Muscle of back (tissue), 13 donors: ENCODE data around the gene FGD5. TPM values are rescaled to one million over a fixed set of nuclear protein-coding genes. Genes with fewer than 3 reads are reported as not detected.

Experiments used
- DNase-seq, 3 donors: peaks; one replicate each; pipeline versions ENCODE4 v3.0.0 to v3.0.0-alpha.2; 2013
- long read RNA-seq, 9 donors: transcript quantifications; one replicate each; lab custom pipeline, GENCODE V29; 2026
- polyA plus RNA-seq, 10 donors: library from polyadenylated mRNA; unstranded; fragments of 120-200 nt; gene quantifications; one replicate each; pipeline ENCODE4 v1.2.1, GENCODE V29; 2013; ENCODE audit not compliant: insufficient read length in 10 of 10

FGD5 gene
- 10 to 100 TPM; 17.2 to 28.6 (median 20.1) TPM for polyA plus RNA-seq
- long read RNA-seq, donor 1, full-length matches to known transcripts, result 6 of 15 reads
- long read RNA-seq, donor 1, partial matches to known transcripts, result 9 of 15 reads
- long read RNA-seq, donor 1, other reads (novel, unspliced or antisense), result 0 of 15 reads
- long read RNA-seq, donor 2, partial matches to known transcripts, result 0 of 3 reads
- long read RNA-seq, donor 2, other reads (novel, unspliced or antisense), result 0 of 3 reads
- long read RNA-seq, donor 3, result 0 reads
- long read RNA-seq, donor 4, full-length matches to known transcripts, result 5 of 5 reads
- long read RNA-seq, donor 4, partial matches to known transcripts, result 0 of 5 reads
- long read RNA-seq, donor 4, other reads (novel, unspliced or antisense), result 0 of 5 reads
- long read RNA-seq, donor 5, full-length matches to known transcripts, result 9 of 106 reads
- long read RNA-seq, donor 5, partial matches to known transcripts, result 36 of 106 reads
- long read RNA-seq, donor 5, other reads (novel, unspliced or antisense), result 61 of 106 reads
- long read RNA-seq, donor 6, partial matches to known transcripts, result 218 of 223 reads
- long read RNA-seq, donor 6, other reads (novel, unspliced or antisense), result 0 of 223 reads
- long read RNA-seq, donor 7, full-length matches to known transcripts, result 3 of 3 reads
- long read RNA-seq, donor 7, partial matches to known transcripts, result 0 of 3 reads
- long read RNA-seq, donor 7, other reads (novel, unspliced or antisense), result 0 of 3 reads
- long read RNA-seq, donor 8, partial matches to known transcripts, result 0 of 2 reads
- long read RNA-seq, donor 8, other reads (novel, unspliced or antisense), result 0 of 2 reads
- long read RNA-seq, donor 9, partial matches to known transcripts, result 0 of 1 reads
- long read RNA-seq, donor 9, other reads (novel, unspliced or antisense), result 0 of 1 reads

GRCh38 chr3:14818804-14819500, at the start of gene FGD5:
Gene FGD5 (plus strand): TSS chr3:14818962. CDS start chr3:14819072, 110 bp downstream.
- DNase-seq, result no peak

- DNase-seq, result no peak
Observed at GRCh38 chr3:14769544-14770325, 49.0 kb upstream of the FGD5 start.

GRCh38 chr3:14770591-14770990, 48.2 kb upstream of the FGD5 start:
- no peak for DNase-seq

DNA sequence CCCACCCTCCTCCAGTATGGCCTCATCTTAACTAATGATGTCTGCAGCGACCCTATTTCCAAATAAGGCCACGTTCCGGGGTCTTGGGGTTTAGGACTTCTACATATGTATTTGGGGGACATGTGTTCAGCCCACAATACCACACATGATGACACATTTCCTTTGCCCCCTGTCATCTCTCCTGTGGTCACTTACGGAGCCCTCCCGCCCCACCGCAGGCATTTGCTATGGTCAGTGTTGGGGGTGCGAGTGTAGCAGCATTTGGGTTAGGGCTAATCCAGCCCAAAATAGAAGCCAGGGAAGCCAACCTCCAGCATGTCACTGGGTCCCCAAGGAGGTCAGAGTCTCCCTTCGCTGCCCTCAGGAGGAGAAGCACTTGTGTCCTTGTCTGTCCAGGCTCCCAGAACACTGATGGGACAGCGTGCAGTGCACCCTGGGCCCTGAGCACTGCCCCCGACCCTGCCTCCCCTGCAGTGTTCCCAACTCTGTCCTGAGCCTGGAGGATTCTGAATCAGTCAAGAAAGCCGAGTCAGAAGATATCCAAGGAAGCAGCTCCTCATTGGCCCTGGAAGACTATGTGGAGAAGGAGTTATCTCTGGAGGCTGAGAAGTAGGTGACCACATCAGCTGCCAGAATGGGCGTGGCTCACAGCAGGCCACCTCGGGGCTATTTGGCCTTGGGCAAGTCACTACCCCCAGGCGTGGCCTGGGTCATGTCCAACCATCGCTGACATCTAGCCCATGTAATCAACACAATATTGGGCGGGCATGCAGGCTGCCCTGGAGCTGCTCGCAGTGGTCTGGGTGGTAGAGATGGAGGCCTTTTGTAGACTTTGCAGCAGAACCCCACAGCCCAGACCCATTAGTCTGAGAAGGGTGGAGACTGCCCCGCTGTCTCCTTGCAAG, 46.9 kb upstream of the FGD5 start:
- no peak for DNase-seq

- no peak for DNase-seq
Observed at GRCh38 chr3:14772533-14773138, 46.1 kb upstream of the FGD5 start.

GRCh38 chr3:14773281-14773680, 45.5 kb upstream of the FGD5 start:
- DNase-seq, result no peak

DNA sequence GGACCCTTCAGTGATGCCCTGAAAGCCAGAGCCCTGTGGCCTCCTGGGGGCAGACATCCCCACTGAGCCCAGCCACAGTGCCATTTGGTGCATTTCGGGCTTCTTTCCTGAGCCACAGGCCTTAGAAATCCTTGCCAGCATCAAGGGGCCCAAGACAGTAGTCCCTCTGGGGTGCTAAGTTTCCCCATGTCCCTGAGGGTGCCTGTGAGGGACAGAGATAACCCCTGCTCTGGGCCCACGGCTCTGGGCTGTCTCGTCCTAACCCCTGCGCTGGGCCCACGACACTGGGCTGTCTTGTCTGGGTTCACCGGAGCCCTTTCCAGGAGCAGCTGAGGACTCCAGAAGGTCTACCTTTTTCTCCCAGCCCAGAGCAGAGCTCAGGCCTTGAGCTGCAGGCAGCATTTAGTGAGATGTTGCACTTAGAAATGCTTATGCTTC, 45.1 kb upstream of the FGD5 start:
- DNase-seq, result no peak

- no peak for DNase-seq
Observed at GRCh38 chr3:14774431-14774830, 44.3 kb upstream of the FGD5 start.

GRCh38 chr3:14775011-14775410, 43.8 kb upstream of the FGD5 start:
- no peak for DNase-seq

GRCh38 chr3:14775563-14775962, 43.2 kb upstream of the FGD5 start:
- no peak for DNase-seq

DNA sequence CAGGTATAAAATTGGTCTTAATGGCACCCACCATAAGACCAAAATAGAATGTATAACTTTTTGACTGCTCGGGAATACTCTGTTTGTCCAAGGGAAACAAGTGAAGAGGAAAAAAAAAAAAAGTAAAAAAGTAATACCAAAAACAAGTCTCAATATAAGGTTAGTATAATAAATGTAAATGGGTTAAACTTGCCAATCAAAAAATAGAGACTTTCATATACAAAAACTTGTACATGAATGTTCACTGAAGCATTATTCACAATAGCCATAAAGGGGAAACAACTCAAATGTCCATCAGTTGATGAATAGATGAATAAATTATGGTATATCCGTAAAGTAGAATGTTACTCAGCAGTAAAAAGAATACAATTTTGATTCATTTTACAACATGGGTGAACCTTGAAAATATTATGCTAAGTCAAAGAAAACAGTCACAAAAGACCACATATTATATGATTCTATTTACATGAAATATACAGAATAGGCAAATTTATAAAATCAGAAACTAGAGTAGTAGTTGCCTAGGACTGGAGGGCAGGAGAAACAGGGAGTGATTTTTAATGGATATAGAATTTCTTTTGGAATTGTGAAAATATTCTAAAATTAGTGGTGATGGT, 39.6 kb upstream of the FGD5 start:
- no peak for DNase-seq

- peak in 1 of 3 donors; percentile 41 for DNase-seq
Observed at GRCh38 chr3:14780927-14781507, 37.7 kb upstream of the FGD5 start.

GRCh38 chr3:14783480-14784086, 35.2 kb upstream of the FGD5 start:
- DNase-seq, result no peak

- no peak for DNase-seq
Observed at GRCh38 chr3:14784087-14784681, 34.6 kb upstream of the FGD5 start.

DNA sequence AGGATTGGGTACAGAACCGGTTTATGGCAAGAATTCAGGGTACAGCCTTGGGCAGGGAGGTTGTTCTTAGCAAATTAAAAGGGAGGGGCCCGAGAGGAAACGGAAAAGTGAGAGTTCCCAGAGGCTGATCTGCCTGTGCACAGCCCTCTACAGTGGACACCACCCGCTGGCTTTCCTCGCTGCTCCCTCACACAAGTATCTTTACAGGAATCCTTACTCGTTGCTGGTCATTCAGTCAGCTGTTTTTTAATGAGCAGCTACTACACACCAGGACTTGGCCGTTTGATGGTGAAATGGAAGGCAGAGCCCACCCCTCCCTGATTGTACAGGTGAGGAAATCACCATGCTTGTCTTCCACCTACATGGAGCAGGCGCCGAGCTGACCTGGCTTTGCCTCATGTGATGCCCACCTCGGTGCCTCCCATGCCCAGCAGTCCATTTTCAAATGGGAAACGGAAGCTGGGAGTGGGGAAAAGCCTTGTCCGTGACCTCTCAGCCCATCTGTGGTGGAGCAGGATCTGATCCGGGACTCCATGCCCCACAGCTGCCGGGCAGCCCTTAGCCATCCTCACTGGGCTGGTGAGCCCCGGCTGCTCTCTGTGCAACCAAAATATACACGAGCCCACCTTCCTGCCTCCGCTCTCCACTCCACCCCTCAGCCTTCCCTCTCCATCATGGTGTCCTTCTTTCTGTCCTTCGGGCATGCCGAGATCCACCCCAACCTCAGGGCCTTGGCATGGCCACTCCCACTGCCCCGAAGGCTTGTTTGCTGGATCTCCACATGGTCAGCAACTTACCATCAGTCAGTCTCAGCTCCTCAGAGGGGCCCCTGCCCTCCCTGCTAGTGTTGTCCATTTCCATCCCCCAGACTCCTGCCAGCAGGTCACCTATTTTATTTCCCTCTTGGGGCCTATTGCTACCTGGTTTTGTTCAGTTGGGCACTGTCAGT, 33.3 kb upstream of the FGD5 start:
- DNase-seq, result no peak

- no peak for DNase-seq
Observed at GRCh38 chr3:14786369-14786768, 32.4 kb upstream of the FGD5 start.

DNA sequence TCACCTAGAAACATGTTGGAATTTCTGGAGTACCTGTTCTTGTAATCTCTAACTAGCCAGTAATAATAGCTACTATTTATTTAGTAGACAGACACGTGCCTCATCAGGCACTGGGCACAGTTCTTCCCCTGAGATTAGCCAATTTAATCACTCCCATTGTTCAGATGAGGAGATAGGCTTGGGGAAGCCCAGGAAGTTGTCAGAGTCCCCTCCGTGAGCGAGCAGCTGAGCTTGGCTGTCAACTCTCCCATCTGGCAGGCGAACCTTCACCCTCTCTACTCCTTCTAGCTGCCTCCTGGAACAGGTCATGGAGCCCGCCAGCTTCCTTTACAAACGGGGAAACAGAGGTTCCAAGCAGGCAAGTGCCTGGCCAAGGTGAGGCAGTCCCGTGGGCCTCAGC, 31.1 kb upstream of the FGD5 start:
- no peak for DNase-seq
